Measurements from ENCODE around the gene GNAI2.

- TF ChIP-seq SUZ12 (IDR thresholded peaks at IDR 0.05; ENCODE audit: extremely low read depth, insufficient read depth, insufficient read length): no peak
- TF ChIP-seq ZNF274 (IDR thresholded peaks at IDR 0.05; ENCODE audit: low read depth, low read length): no peak
- no peak for TF ChIP-seq YY1 (IDR thresholded peaks at IDR 0.05; ENCODE audit: insufficient read depth, insufficient read length)
These were observed 1.9 kb downstream of the GNAI2 start for GRCh38 chr3:50237754-50238548.
